Astrocyte (in vitro differentiated cells and primary cell): Measurements from ENCODE around the gene CDYL. TPM values are rescaled to one million over a fixed set of nuclear protein-coding genes. Genes with fewer than 3 reads are reported as not detected.
"Not testable (repeated sequence)": the region's sequence is repeated elsewhere in the genome, so short reads cannot be mapped to it uniquely, and the experiment has no call there.

Experiments used
- DNase-seq: peaks from one replicate; pipeline ENCODE4 v3.0.0-alpha.2; 2010; ENCODE audit warnings: low read depth
- FAIRE-seq: peaks from 2 replicates; lab custom pipeline; 2011; peaks lifted over from hg19 to GRCh38; lab: Jason Lieb, UNC
- H2AFZ ChIP-seq: 2 replicates; pipeline ENCODE4 v1.6.0; 2012; ENCODE audit warnings: low read depth, low read length, inconsistent platforms
- H3K27ac ChIP-seq: 2 replicates; pipeline ENCODE4 v1.5.1; 2011; ENCODE audit warnings: low read depth, low read length, inconsistent platforms
- H3K27me3 ChIP-seq: 2 replicates; pipeline ENCODE4 v1.6.0; 2011; ENCODE audit warnings: low read length, inconsistent platforms; ENCODE audit not compliant: insufficient read depth
- H3K36me3 ChIP-seq: 2 replicates; pipeline ENCODE4 v1.5.1; 2011; ENCODE audit warnings: low read length, inconsistent platforms; ENCODE audit not compliant: insufficient read depth
- H3K4me1 ChIP-seq: 2 replicates; pipeline ENCODE4 v1.5.1; 2011; ENCODE audit warnings: low read length, inconsistent platforms; ENCODE audit not compliant: insufficient read depth
- H3K4me2 ChIP-seq: 2 replicates; pipeline ENCODE4 v1.6.0; 2012; ENCODE audit warnings: low read length, inconsistent platforms
- H3K4me3 ChIP-seq: 2 replicates; pipeline ENCODE4 v1.5.1; 2011; ENCODE audit warnings: low read depth, mild to moderate bottlenecking, low read length, inconsistent platforms; ENCODE audit not compliant: insufficient read depth
- H3K79me2 ChIP-seq: 2 replicates; pipeline ENCODE4 v1.6.0; 2012; ENCODE audit warnings: mild to moderate bottlenecking, low read length, inconsistent platforms; ENCODE audit not compliant: insufficient read depth
- H3K9ac ChIP-seq: 2 replicates; pipeline ENCODE4 v1.6.0; 2012; ENCODE audit warnings: mild to moderate bottlenecking, low read length, inconsistent platforms
- H3K9me3 ChIP-seq: 2 replicates; pipeline ENCODE4 v1.5.1; 2012; ENCODE audit warnings: low read depth, mild to moderate bottlenecking, low read length, inconsistent platforms; ENCODE audit not compliant: insufficient read depth
- H4K20me1 ChIP-seq: 2 replicates; pipeline ENCODE4 v1.6.0; 2012; ENCODE audit warnings: low read length, inconsistent platforms; ENCODE audit not compliant: insufficient read depth
- H3K27ac Mint-ChIP-seq: one replicate; pipeline ENCODE4 v1.8.0; 2021; ENCODE audit warnings: mild to moderate bottlenecking, mixed read lengths; ENCODE audit not compliant: unreplicated experiment
- H3K27me3 Mint-ChIP-seq: one replicate; pipeline ENCODE4 v1.8.0; 2021; ENCODE audit warnings: low read depth, mixed read lengths; ENCODE audit not compliant: unreplicated experiment
- H3K36me3 Mint-ChIP-seq: one replicate; pipeline ENCODE4 v1.8.0; 2021; ENCODE audit warnings: low read depth, mixed read lengths; ENCODE audit not compliant: unreplicated experiment
- H3K4me1 Mint-ChIP-seq: one replicate; pipeline ENCODE4 v1.8.0; 2021; ENCODE audit warnings: low read depth, mixed read lengths; ENCODE audit not compliant: unreplicated experiment
- H3K4me3 Mint-ChIP-seq: one replicate; pipeline ENCODE4 v1.8.0; 2021; ENCODE audit warnings: mild to moderate bottlenecking, moderate library complexity, mixed read lengths; ENCODE audit not compliant: unreplicated experiment
- H3K9me3 Mint-ChIP-seq: one replicate; pipeline ENCODE4 v1.8.0; 2021; ENCODE audit warnings: mild to moderate bottlenecking, mixed read lengths; ENCODE audit not compliant: unreplicated experiment
- CTCF ChIP-seq: IDR thresholded peaks from 2 replicates; pipeline ENCODE4 v1.5.1; 2011; ENCODE audit warnings: low read depth, mild to moderate bottlenecking, inconsistent platforms, low read length, moderate library complexity; ENCODE audit not compliant: insufficient read depth
- EZH2 ChIP-seq: IDR thresholded peaks from 2 replicates; pipeline ENCODE4 v1.6.1; 2012; ENCODE audit warnings: mild to moderate bottlenecking, low read length, inconsistent platforms; ENCODE audit not compliant: insufficient read depth
- total RNA-seq: library from RNA; stranded (reverse); gene quantifications from 2 replicates; pipeline ENCODE4 v1.2.1, GENCODE V29; 2021

Gene CDYL
- total RNA-seq, 1 donor from 2014 or later = 87.1 TPM

GRCh38 chr6:4849226-4850022 is 73.2 kb downstream of the CDYL start:
- Histone ChIP-seq H3K79me2 (peaks cover 87% of the 10 kb centered on the region), H3K27me3 (no peaks in the 10 kb centered on the region), H3K36me3 (no peaks in the 10 kb centered on the region), H3K27ac (no peak overlapping the region), H4K20me1 (peaks cover 82% of the 10 kb centered on the region), H3K9ac (no peak overlapping the region), H3K4me3 (no peak overlapping the region), H2AFZ (no peak overlapping the region), H3K9me3 (no peaks in the 10 kb centered on the region), H3K4me2 (peak overlapping the region; percentile 42), H3K4me1 (peaks cover 10% of the 10 kb centered on the region)
- no peak overlapping the region for H3K4me3 Mint-ChIP-seq
- H3K27ac Mint-ChIP-seq = no peak overlapping the region
- peaks cover 4% of the 10 kb centered on the region for H3K36me3 Mint-ChIP-seq
- peaks cover 4% of the 10 kb centered on the region for H3K9me3 Mint-ChIP-seq
- H3K4me1 Mint-ChIP-seq = peaks cover 28% of the 10 kb centered on the region
- FAIRE-seq (no peak), DNase-seq (peak; percentile 36)
- TF ChIP-seq CTCF (no peak), EZH2 (no peak)
- H3K27me3 Mint-ChIP-seq = no peaks in the 10 kb centered on the region

DNA sequence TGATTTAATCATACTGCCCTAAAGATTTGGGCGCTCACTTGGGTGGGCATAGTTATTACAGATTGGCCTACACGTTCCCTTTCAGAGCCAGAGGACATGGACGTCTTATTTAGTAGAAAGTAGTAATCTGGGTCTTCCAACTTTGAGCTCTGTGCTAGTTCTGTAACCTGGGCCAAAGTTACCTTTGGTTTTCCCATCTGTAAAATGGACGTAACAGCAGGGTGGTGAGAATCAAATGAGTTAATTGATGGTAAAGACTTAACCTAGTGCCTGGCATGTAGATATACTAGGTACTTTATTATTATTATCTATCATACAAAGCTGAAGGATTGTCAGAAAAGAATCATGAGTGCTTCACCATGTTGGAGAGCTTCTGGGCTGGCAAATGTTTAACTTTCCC is 74.8 kb downstream of the CDYL start:
- Histone ChIP-seq H3K9ac (no peak overlapping the region), H3K27ac (no peak overlapping the region), H3K9me3 (no peaks in the 10 kb centered on the region), H3K4me2 (no peak overlapping the region), H3K36me3 (no peaks in the 10 kb centered on the region), H3K27me3 (no peaks in the 10 kb centered on the region), H4K20me1 (peaks cover 92% of the 10 kb centered on the region), H2AFZ (no peak overlapping the region), H3K4me3 (no peak overlapping the region), H3K79me2 (peaks cover 75% of the 10 kb centered on the region), H3K4me1 (peaks cover 10% of the 10 kb centered on the region)
- TF ChIP-seq EZH2 (no peak), CTCF (no peak)
- no peak overlapping the region for H3K27ac Mint-ChIP-seq
- peaks cover 2% of the 10 kb centered on the region for H3K9me3 Mint-ChIP-seq
- peaks cover 2% of the 10 kb centered on the region for H3K36me3 Mint-ChIP-seq
- DNase-seq = no peak
- H3K4me3 Mint-ChIP-seq = no peak overlapping the region
- peaks cover 37% of the 10 kb centered on the region for H3K4me1 Mint-ChIP-seq
- no peak for FAIRE-seq
- H3K27me3 Mint-ChIP-seq = no peaks in the 10 kb centered on the region

DNA sequence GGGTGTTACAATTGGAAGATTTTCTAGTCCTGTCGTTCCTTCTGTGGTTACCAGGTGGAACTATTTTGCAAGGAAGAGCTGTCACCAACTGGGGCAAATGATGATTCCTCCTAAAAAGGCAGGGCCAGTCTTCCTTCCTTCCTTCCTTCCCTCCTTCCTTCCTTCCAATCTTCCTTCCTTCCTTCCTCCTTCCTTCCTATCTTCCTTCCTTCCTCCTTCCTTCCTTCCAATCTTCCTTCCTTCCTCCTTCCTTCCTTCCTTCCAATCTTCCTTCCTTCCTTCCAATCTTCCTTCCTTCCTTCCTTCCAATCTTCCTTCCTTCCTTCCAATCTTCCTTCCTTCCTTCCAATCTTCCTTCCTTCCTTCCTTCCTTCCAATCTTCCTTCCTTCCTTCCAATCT is 76.0 kb downstream of the CDYL start:
- H3K36me3 Mint-ChIP-seq, H2AFZ ChIP-seq, H3K9me3 Mint-ChIP-seq, DNase-seq, H3K27ac Mint-ChIP-seq, H3K36me3 ChIP-seq, H3K4me3 ChIP-seq, H3K4me2 ChIP-seq, H3K27ac ChIP-seq, H3K27me3 Mint-ChIP-seq, H3K9ac ChIP-seq, FAIRE-seq, H3K4me1 ChIP-seq, H3K27me3 ChIP-seq, H3K9me3 ChIP-seq, H3K4me3 Mint-ChIP-seq: not testable (repeated sequence)
- H3K4me1 Mint-ChIP-seq = peaks cover 43% of the 10 kb centered on the region
- H3K79me2 ChIP-seq = peaks cover 73% of the 10 kb centered on the region
- H4K20me1 ChIP-seq = peaks cover 98% of the 10 kb centered on the region
